ENCODE data around the gene SZT2. TPM values are rescaled to one million over a fixed set of nuclear protein-coding genes. Genes with fewer than 3 reads are reported as not detected.

The SZT2 gene
- total and polyA plus RNA-seq, 2 of the 13 experiments (the other 11 are each of a cell fraction or from before 2014, with no cell fraction given), result 8.0 to 8.8 TPM

- in situ Hi-C loops (cut with HindIII; ENCODE audit: extremely low pct_ligation_motif_present, low pct_unique_long_range_greater_than_20kb), result no loop called here
- no peak overlapping the region for H3K27ac ChIP-seq (ENCODE audit: extremely low read length, insufficient read depth, low read length)
- WGBS (ENCODE audit: low lambda C conversion rate), result 92% methylated on average over 22 of the region's 22 CpGs
- TF ChIP-seq SNRNP70 (IDR thresholded peaks at IDR 0.05; ENCODE audit: low read depth, low read length) (no peak), KLF16 (CRISPR knock-in tag; IDR thresholded peaks at IDR 0.05) (no peak), MNT (IDR thresholded peaks at IDR 0.05) (no peak), ZNF44 (CRISPR knock-in tag; IDR thresholded peaks at IDR 0.05) (no peak), ZNF577 (CRISPR knock-in tag; IDR thresholded peaks at IDR 0.05; ENCODE audit: borderline replicate concordance, low read depth) (no peak), ZNF776 (CRISPR knock-in tag; IDR thresholded peaks at IDR 0.05) (no peak), ZNF550 (CRISPR knock-in tag; IDR thresholded peaks at IDR 0.05; ENCODE audit: borderline replicate concordance) (no peak), ZBTB43 (CRISPR knock-in tag; conservative IDR thresholded peaks at IDR 0.05) (no peak), ZNF790 (CRISPR knock-in tag; IDR thresholded peaks at IDR 0.05; ENCODE audit: borderline replicate concordance) (no peak), PAWR (CRISPR knock-in tag; IDR thresholded peaks at IDR 0.05; ENCODE audit: borderline replicate concordance) (no peak), FOXJ3 (CRISPR knock-in tag; IDR thresholded peaks at IDR 0.05; ENCODE audit: borderline replicate concordance) (no peak), ZNF687 (CRISPR knock-in tag; IDR thresholded peaks at IDR 0.05) (no peak), GTF3A (CRISPR knock-in tag; conservative IDR thresholded peaks at IDR 0.05) (no peak), MATR3 (CRISPR knock-in tag; IDR thresholded peaks at IDR 0.05) (no peak), SP140L (CRISPR knock-in tag; IDR thresholded peaks at IDR 0.05; ENCODE audit: borderline replicate concordance) (no peak)
Observed at GRCh38 chr1:43451701-43452532, 62.2 kb downstream of the SZT2 start.

More at GRCh38 chr1:43451701-43452532, 62.2 kb downstream of the SZT2 start:
- Histone ChIP-seq H3K36me3 (replicated peaks in 1 of 2; ENCODE audit: control insufficient read depth in 1 of 2, insufficient read depth in 2 of 2, low read length in 2 of 2) (peaks cover 11 to 20% of the 10 kb centered on the region in 2 experiments; a peak in 4 of 5 replicates), H3K9me3 (ENCODE audit: low read length) (no peaks in the 10 kb centered on the region), H3K4me2 (ENCODE audit: low read depth, low read length) (no peak overlapping the region), H3K27me3 (ENCODE audit: control insufficient read depth in 1 of 2, insufficient read depth in 2 of 2, low read length in 2 of 2) (no peaks in the 10 kb centered on the region), H4K20me1 (ENCODE audit: insufficient read depth, low read length) (no peaks in the 10 kb centered on the region), H3K4me1 (ENCODE audit: insufficient read depth, low read length) (no peaks in the 10 kb centered on the region), H2AFZ (ENCODE audit: low read length) (no peak overlapping the region), H3K9ac (ENCODE audit: insufficient read depth, low read depth, low read length) (no peak overlapping the region), H3K79me2 (ENCODE audit: insufficient read depth, low read length) (no peaks in the 10 kb centered on the region), H3K4me3 (replicated peaks in 1 of 3; ENCODE audit: insufficient read depth in 1 of 3, low read depth in 2 of 3, low read length in 3 of 3) (no peak overlapping the region)
- DNase-seq (ENCODE audit: low spot score), result no peak
- FAIRE-seq, result no peak
- no peak for ATAC-seq
- intact Hi-C loops (cut with micrococcal nuclease; ENCODE audit: unreplicated experiment), result no loop called here
- no TSS peak for BruUV-seq (replicated peaks)
- POLR2A ChIA-PET, result interaction anchor here (0.6 kb wide), 1 partner anchor 53 kb away, joined by 3 read pairs; no protein-coding TSS in a partner anchor
- CTCF ChIA-PET (ENCODE audit: low intra/inter-chr PET ratio, low total read pairs), result no interaction called here
